H9 (cell line): ENCODE results near the gene TBL1Y. TPM values are rescaled to one million over a fixed set of nuclear protein-coding genes. Genes with fewer than 3 reads are reported as not detected.

Source experiments
- DNase-seq: peaks from one replicate; pipeline ENCODE4 v3.0.0-alpha.2; 2017
- H2AFZ ChIP-seq: one replicate; pipeline ENCODE4 v1.6.1; 2013; ENCODE audit warnings: mild to moderate bottlenecking, low read length, control low read depth, moderate library complexity
- H2AK5ac ChIP-seq: 2 replicates; pipeline ENCODE4 v1.6.1; 2013; ENCODE audit warnings: low read length, control low read depth, mixed read lengths; ENCODE audit not compliant: insufficient read length
- H2BK120ac ChIP-seq: one replicate; pipeline ENCODE4 v1.6.1; 2013; ENCODE audit warnings: low read depth, mild to moderate bottlenecking, low read length, control low read depth, inconsistent platforms; ENCODE audit not compliant: poor library complexity, severe bottlenecking
- H2BK12ac ChIP-seq: 2 replicates; pipeline ENCODE4 v1.6.1; 2013; ENCODE audit warnings: low read length, control low read depth, mixed read lengths, low read depth; ENCODE audit not compliant: insufficient read length
- H2BK15ac ChIP-seq: 2 replicates; pipeline ENCODE4 v1.6.1; 2013; ENCODE audit warnings: low read depth, low read length, control low read depth
- H2BK20ac ChIP-seq: one replicate; pipeline ENCODE4 v1.6.1; 2013; ENCODE audit warnings: low read depth, mild to moderate bottlenecking, low read length, control low read depth, inconsistent platforms; ENCODE audit not compliant: poor library complexity, severe bottlenecking
- H2BK5ac ChIP-seq: 2 replicates; pipeline ENCODE4 v1.6.1; 2013; ENCODE audit warnings: low read length, control low read depth, mixed read lengths; ENCODE audit not compliant: insufficient read length
- H3K14ac ChIP-seq: 2 replicates; pipeline ENCODE4 v1.6.1; 2013; ENCODE audit warnings: low read length, control low read depth; ENCODE audit not compliant: insufficient read depth
- H3K18ac ChIP-seq: 2 replicates; pipeline ENCODE4 v1.6.1; 2013; ENCODE audit warnings: low read depth, mild to moderate bottlenecking, mixed read lengths, low read length, control low read depth; ENCODE audit not compliant: insufficient read length
- H3K23ac ChIP-seq: 2 replicates; pipeline ENCODE4 v1.6.1; 2013; ENCODE audit warnings: low read length, control low read depth, mixed read lengths, low read depth; ENCODE audit not compliant: insufficient read length
- H3K23me2 ChIP-seq: 2 replicates; pipeline ENCODE4 v1.6.1; 2013; ENCODE audit warnings: low read depth, mild to moderate bottlenecking, mixed read lengths, low read length, control low read depth; ENCODE audit not compliant: insufficient read length, poor library complexity, severe bottlenecking
- H3K27ac ChIP-seq: 2 replicates; pipeline ENCODE4 v1.5.1; 2013; ENCODE audit warnings: low read length, control low read depth, mixed read lengths, low read depth; ENCODE audit not compliant: insufficient read length
- H3K27me3 ChIP-seq: 2 replicates; pipeline ENCODE4 v1.6.1; 2013; ENCODE audit warnings: low read length, control low read depth, inconsistent platforms; ENCODE audit not compliant: insufficient read depth
- H3K4ac ChIP-seq: 2 replicates; pipeline ENCODE4 v1.6.1; 2013; ENCODE audit warnings: low read depth, mild to moderate bottlenecking, control low read depth, inconsistent platforms, low read length, moderate library complexity
- H3K4me1 ChIP-seq: 2 replicates; pipeline ENCODE4 v1.6.1; 2013; ENCODE audit warnings: low read length, control low read depth, inconsistent platforms; ENCODE audit not compliant: insufficient read depth
- H3K4me2 ChIP-seq: 2 replicates; pipeline ENCODE4 v1.6.1; 2013; ENCODE audit warnings: low read length, control low read depth, mixed read lengths; ENCODE audit not compliant: insufficient read length, insufficient read depth
- H3K56ac ChIP-seq: 2 replicates; pipeline ENCODE4 v1.6.1; 2013; ENCODE audit warnings: low read depth, mild to moderate bottlenecking, mixed read lengths, low read length, control low read depth; ENCODE audit not compliant: insufficient read length
- H3K79me1 ChIP-seq: 2 replicates; pipeline ENCODE4 v1.6.1; 2013; ENCODE audit warnings: low read depth, mild to moderate bottlenecking, moderate library complexity, low read length, control low read depth, inconsistent platforms; ENCODE audit not compliant: insufficient read depth, poor library complexity, severe bottlenecking
- H3K79me2 ChIP-seq: 2 replicates; pipeline ENCODE4 v1.6.1; 2013; ENCODE audit warnings: low read length, control low read depth, inconsistent platforms; ENCODE audit not compliant: insufficient read depth
- H3K9ac ChIP-seq: 2 replicates; pipeline ENCODE4 v1.6.1; 2013; ENCODE audit warnings: low read length, control low read depth, mixed read lengths; ENCODE audit not compliant: insufficient read length; ENCODE audit errors: extremely low read depth
- H3K9me3 ChIP-seq: one replicate; pipeline ENCODE4 v1.6.1; 2013; ENCODE audit warnings: low read depth, low read length, inconsistent platforms; ENCODE audit not compliant: control insufficient read depth
- H3T11ph ChIP-seq: one replicate; pipeline ENCODE4 v1.6.1; 2013; ENCODE audit warnings: mild to moderate bottlenecking, low read length, control low read depth, inconsistent platforms
- H4K20me1 ChIP-seq: one replicate; pipeline ENCODE4 v1.6.1; 2013; ENCODE audit not compliant: control insufficient read depth, insufficient read length, insufficient read depth
- H4K5ac ChIP-seq: 2 replicates; pipeline ENCODE4 v1.6.1; 2013; ENCODE audit warnings: low read depth, mild to moderate bottlenecking, mixed read lengths, low read length, control low read depth; ENCODE audit not compliant: insufficient read length
- H4K8ac ChIP-seq: replicated peaks from 2 replicates; pipeline ENCODE4 v1.6.1; 2013; ENCODE audit warnings: low read length, control low read depth, mixed read lengths, low read depth; ENCODE audit not compliant: insufficient read length
- H4K91ac ChIP-seq: 2 replicates; pipeline ENCODE4 v1.6.1; 2013; ENCODE audit warnings: low read depth, mild to moderate bottlenecking, moderate library complexity, mixed read lengths, low read length, control low read depth; ENCODE audit not compliant: insufficient read length
- H3K27ac Mint-ChIP-seq, 3 experiments: 2 replicates in 2 of 3; 3 replicates in 1 of 3; pipeline ENCODE4 v1.8.0; 2020 to 2021; ENCODE audit warnings: mixed read lengths in 3 of 3, mild to moderate bottlenecking in 1 of 3, moderate library complexity in 1 of 3
- H3K27me3 Mint-ChIP-seq: 2 replicates; pipeline ENCODE4 v1.8.0; 2021; ENCODE audit warnings: low read depth, mild to moderate bottlenecking, moderate library complexity, mixed read lengths
- H3K36me3 Mint-ChIP-seq, 3 experiments: 2 replicates in 2 of 3; 3 replicates in 1 of 3; pipeline ENCODE4 v1.8.0; 2020 to 2021; ENCODE audit warnings: low read depth in 3 of 3, mixed read lengths in 3 of 3; ENCODE audit not compliant: insufficient read depth in 1 of 3
- H3K4me1 Mint-ChIP-seq, 2 experiments: 2 replicates each; pipeline ENCODE4 v1.8.0; 2020; ENCODE audit warnings: mixed read lengths in 2 of 2
- H3K4me3 Mint-ChIP-seq, 2 experiments: 2 replicates in 1 of 2; 3 replicates in 1 of 2; pipeline ENCODE4 v1.8.0; 2020 to 2021; ENCODE audit warnings: mild to moderate bottlenecking in 2 of 2, mixed read lengths in 2 of 2, moderate library complexity in 1 of 2
- H3K9me3 Mint-ChIP-seq, 2 experiments: 2 replicates in 1 of 2; 3 replicates in 1 of 2; pipeline ENCODE4 v1.8.0; 2020; ENCODE audit warnings: mild to moderate bottlenecking in 2 of 2, mixed read lengths in 2 of 2, moderate library complexity in 1 of 2
- WGBS: extraction: QIAGEN DNeasy Blood & Tissue Kit; methylation state at CpG from one replicate; pipeline ENCODE4 v1.1.7; 2013; ENCODE audit warnings: missing lambda C conversion rate, low lambda C conversion rate, mixed read lengths; ENCODE audit not compliant: insufficient read length; ENCODE audit errors: extremely low coverage; 5-methylcytosine and 5-hydroxymethylcytosine counted together
- total RNA-seq: library from RNA; stranded (reverse); gene quantifications from 2 replicates; pipeline ENCODE4 v1.2.1, GENCODE V29; 2021
- TF ChIP-seq, protein P1 (sequence below): fragments of 200-600 bp; sonication (generic); conservative IDR thresholded peaks from 3 replicates; pipeline ENCODE4 v1.8.0; 2021; ENCODE audit warnings: antibody characterized with exemption, mild to moderate bottlenecking

Gene TBL1Y
- total RNA-seq, 1 experiment from 2014 or later: not detected

DNA sequence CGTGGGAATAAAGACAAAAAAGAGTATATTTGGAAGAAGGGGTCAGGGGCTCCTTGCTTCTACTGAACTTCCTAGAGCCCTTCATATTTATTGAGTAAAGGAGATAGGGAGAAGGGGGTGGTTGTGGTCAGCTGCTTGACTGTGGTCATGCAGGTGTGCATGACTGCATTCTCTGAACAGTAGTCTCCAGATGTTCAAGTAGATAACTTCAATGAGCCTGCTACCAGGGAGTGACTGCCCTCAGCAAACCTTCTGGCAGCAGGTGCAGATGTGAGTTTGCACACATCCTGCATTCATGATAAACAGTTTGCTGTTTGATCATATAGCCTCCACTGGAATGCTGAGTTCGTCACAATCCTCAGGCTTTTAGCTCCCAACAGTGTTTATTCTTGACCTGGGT lies 10.6 kb downstream of the TBL1Y start:
- Histone ChIP-seq H3K27ac (no peak overlapping the region), H2BK20ac (no peak overlapping the region), H4K5ac (no peak overlapping the region), H3K23ac (no peak overlapping the region), H3K27me3 (no peaks in the 10 kb centered on the region), H3K4me2 (no peak overlapping the region), H2BK15ac (no peak overlapping the region), H3K9ac (no peak overlapping the region), H3K18ac (no peak overlapping the region), H4K91ac (no peak overlapping the region), H2BK5ac (no peak overlapping the region), H3K9me3 (no peaks in the 10 kb centered on the region), H3K4ac (no peak overlapping the region), H4K8ac (no peak overlapping the region), H2BK12ac (no peak overlapping the region), H3K56ac (no peak overlapping the region), H3K4me1 (no peaks in the 10 kb centered on the region), H3K23me2 (no peaks in the 10 kb centered on the region), H2BK120ac (no peak overlapping the region), H2AFZ (no peak overlapping the region), H4K20me1 (no peaks in the 10 kb centered on the region), H3K79me1 (no peaks in the 10 kb centered on the region), H3T11ph (no peak overlapping the region), H3K79me2 (no peaks in the 10 kb centered on the region), H2AK5ac (no peak overlapping the region), H3K14ac (no peak overlapping the region)
- Mint-ChIP-seq H3K36me3 (no peaks in the 10 kb centered on the region), H3K4me1 (no peaks in the 10 kb centered on the region), H3K4me3 (no peak overlapping the region), H3K27me3 (no peaks in the 10 kb centered on the region), H3K9me3 (no peaks in the 10 kb centered on the region), H3K27ac (no peak overlapping the region)
- TF ChIP-seq, protein P1, sequence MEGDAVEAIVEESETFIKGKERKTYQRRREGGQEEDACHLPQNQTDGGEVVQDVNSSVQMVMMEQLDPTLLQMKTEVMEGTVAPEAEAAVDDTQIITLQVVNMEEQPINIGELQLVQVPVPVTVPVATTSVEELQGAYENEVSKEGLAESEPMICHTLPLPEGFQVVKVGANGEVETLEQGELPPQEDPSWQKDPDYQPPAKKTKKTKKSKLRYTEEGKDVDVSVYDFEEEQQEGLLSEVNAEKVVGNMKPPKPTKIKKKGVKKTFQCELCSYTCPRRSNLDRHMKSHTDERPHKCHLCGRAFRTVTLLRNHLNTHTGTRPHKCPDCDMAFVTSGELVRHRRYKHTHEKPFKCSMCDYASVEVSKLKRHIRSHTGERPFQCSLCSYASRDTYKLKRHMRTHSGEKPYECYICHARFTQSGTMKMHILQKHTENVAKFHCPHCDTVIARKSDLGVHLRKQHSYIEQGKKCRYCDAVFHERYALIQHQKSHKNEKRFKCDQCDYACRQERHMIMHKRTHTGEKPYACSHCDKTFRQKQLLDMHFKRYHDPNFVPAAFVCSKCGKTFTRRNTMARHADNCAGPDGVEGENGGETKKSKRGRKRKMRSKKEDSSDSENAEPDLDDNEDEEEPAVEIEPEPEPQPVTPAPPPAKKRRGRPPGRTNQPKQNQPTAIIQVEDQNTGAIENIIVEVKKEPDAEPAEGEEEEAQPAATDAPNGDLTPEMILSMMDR: no peak
- no peak for DNase-seq
- WGBS: no CpG with 5 or more reads among the region's 2 CpGs
